ENCODE data around the gene SKP2. TPM values are rescaled to one million over a fixed set of nuclear protein-coding genes. Genes with fewer than 3 reads are reported as not detected.
A peak's percentile ranks its signal among the peaks of the same experiment; 100 is the strongest.

Gene SKP2
- total RNA-seq, 1 donor from 2014 or later: 31.4 TPM

- no peak overlapping the region for H3K27ac Mint-ChIP-seq (ENCODE audit: unreplicated experiment)
- Histone ChIP-seq H4K20me1 (ENCODE audit: insufficient read depth, low read length) (no peaks in the 10 kb centered on the region), H2AFZ (ENCODE audit: low read depth, low read length) (no peak overlapping the region), H3K27ac (ENCODE audit: low read depth, low read length) (no peak overlapping the region), H3K27me3 (ENCODE audit: insufficient read depth, low read length) (no peaks in the 10 kb centered on the region), H3K4me1 (ENCODE audit: insufficient read depth, low read length) (no peaks in the 10 kb centered on the region), H3K9ac (ENCODE audit: low read length) (no peak overlapping the region), H3K4me3 (ENCODE audit: insufficient read depth, low read depth, low read length) (no peak overlapping the region), H3K36me3 (ENCODE audit: insufficient read depth, low read length) (peaks cover 56% of the 10 kb centered on the region), H3K4me2 (ENCODE audit: low read length) (no peak overlapping the region), H3K79me2 (ENCODE audit: insufficient read depth, low read length) (no peaks in the 10 kb centered on the region), H3K9me3 (ENCODE audit: insufficient read depth, low read depth, low read length) (no peaks in the 10 kb centered on the region)
- TF ChIP-seq CTCF (IDR thresholded peaks at IDR 0.05; ENCODE audit: insufficient read depth, low read depth, low read length): no peak
- H3K9me3 Mint-ChIP-seq (ENCODE audit: unreplicated experiment): no peaks in the 10 kb centered on the region
- H3K4me1 Mint-ChIP-seq (ENCODE audit: low read depth, unreplicated experiment): no peaks in the 10 kb centered on the region
- FAIRE-seq (no peak), DNase-seq (ENCODE audit: low read depth) (no peak)
- H3K36me3 Mint-ChIP-seq (ENCODE audit: low read depth, unreplicated experiment): peaks cover 13% of the 10 kb centered on the region
- no peak overlapping the region for H3K4me3 Mint-ChIP-seq (ENCODE audit: unreplicated experiment)
- no peaks in the 10 kb centered on the region for H3K27me3 Mint-ChIP-seq (ENCODE audit: low read depth, unreplicated experiment)
Measured at GRCh38 chr5:36177154-36177553, 25.2 kb downstream of the SKP2 start.

DNA sequence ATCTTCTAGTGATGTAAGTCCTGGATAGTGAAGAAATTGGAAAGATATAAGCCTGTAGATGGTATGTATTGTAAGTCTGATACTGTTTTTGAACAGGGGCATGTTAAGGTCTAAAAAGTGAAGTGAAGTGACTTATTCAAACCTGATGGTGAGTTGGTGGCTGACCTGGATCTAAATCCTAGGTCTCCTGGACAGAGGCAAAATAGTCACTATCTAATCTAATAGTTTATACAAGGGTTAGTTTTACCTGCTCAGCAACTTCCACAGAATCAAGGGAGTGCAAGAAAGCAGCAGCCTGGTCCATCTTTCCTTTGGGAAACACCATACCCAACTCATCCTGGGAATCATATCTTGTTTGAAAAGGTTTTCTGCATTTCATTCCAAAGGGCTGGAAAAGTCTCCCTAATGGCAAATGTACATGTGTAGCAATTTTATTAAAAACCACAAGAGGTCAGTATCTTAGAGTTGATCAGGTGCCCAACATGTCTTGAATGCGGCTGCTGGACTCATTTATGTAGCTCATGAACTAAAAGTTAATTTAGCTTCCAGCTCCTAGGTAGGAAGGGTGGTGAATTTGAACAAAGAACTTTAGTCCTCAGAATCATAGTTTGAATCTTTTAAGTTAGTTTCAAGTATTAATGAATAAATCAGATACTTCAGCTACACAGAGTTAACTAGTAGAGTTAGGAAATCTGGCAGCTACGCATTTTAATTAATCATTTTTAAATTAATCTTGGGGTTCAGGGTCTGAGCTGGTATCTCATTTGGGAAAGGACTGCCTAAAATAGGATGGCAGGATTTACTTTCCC lies 26.0 kb downstream of the SKP2 start:
- H3K4me1 ChIP-seq (ENCODE audit: insufficient read depth, low read length): no peaks in the 10 kb centered on the region
- no peaks in the 10 kb centered on the region for H4K20me1 ChIP-seq (ENCODE audit: insufficient read depth, low read length)
- Mint-ChIP-seq H3K9me3 (ENCODE audit: unreplicated experiment) (no peaks in the 10 kb centered on the region), H3K36me3 (ENCODE audit: low read depth, unreplicated experiment) (peaks cover 17% of the 10 kb centered on the region), H3K4me1 (ENCODE audit: low read depth, unreplicated experiment) (no peaks in the 10 kb centered on the region), H3K4me3 (ENCODE audit: unreplicated experiment) (no peak overlapping the region), H3K27ac (ENCODE audit: unreplicated experiment) (no peak overlapping the region), H3K27me3 (ENCODE audit: low read depth, unreplicated experiment) (no peaks in the 10 kb centered on the region)
- H3K27me3 ChIP-seq (ENCODE audit: insufficient read depth, low read length): no peaks in the 10 kb centered on the region
- H2AFZ ChIP-seq (ENCODE audit: low read depth, low read length): no peak overlapping the region
- DNase-seq (ENCODE audit: low read depth) (peak; percentile 28), FAIRE-seq (no peak)
- peaks cover 49% of the 10 kb centered on the region for H3K36me3 ChIP-seq (ENCODE audit: insufficient read depth, low read length)
- H3K79me2 ChIP-seq (ENCODE audit: insufficient read depth, low read length): no peaks in the 10 kb centered on the region
- H3K9me3 ChIP-seq (ENCODE audit: insufficient read depth, low read depth, low read length): no peaks in the 10 kb centered on the region
- no peak overlapping the region for H3K4me3 ChIP-seq (ENCODE audit: insufficient read depth, low read depth, low read length)
- no peak overlapping the region for H3K9ac ChIP-seq (ENCODE audit: low read length)
- H3K27ac ChIP-seq (ENCODE audit: low read depth, low read length): no peak overlapping the region
- no peak overlapping the region for H3K4me2 ChIP-seq (ENCODE audit: low read length)
- TF ChIP-seq EZH2 (IDR thresholded peaks at IDR 0.05; ENCODE audit: insufficient read depth, low read length) (no peak), CTCF (IDR thresholded peaks at IDR 0.05; ENCODE audit: insufficient read depth, low read depth, low read length) (peak; percentile 66)

GRCh38 chr5:36178524-36178890 lies 26.6 kb downstream of the SKP2 start:
- FAIRE-seq (no peak), DNase-seq (ENCODE audit: low read depth) (no peak)
- no peaks in the 10 kb centered on the region for H3K4me1 ChIP-seq (ENCODE audit: insufficient read depth, low read length)
- peaks cover 45% of the 10 kb centered on the region for H3K36me3 ChIP-seq (ENCODE audit: insufficient read depth, low read length)
- no peaks in the 10 kb centered on the region for H3K4me1 Mint-ChIP-seq (ENCODE audit: low read depth, unreplicated experiment)
- peaks cover 15% of the 10 kb centered on the region for H3K36me3 Mint-ChIP-seq (ENCODE audit: low read depth, unreplicated experiment)
- TF ChIP-seq EZH2 (IDR thresholded peaks at IDR 0.05; ENCODE audit: insufficient read depth, low read length): no peak
- no peak for TF ChIP-seq CTCF (IDR thresholded peaks at IDR 0.05; ENCODE audit: insufficient read depth, low read depth, low read length)
- no peaks in the 10 kb centered on the region for H3K27me3 ChIP-seq (ENCODE audit: insufficient read depth, low read length)
- no peaks in the 10 kb centered on the region for H4K20me1 ChIP-seq (ENCODE audit: insufficient read depth, low read length)
- H3K9ac ChIP-seq (ENCODE audit: low read length): no peak overlapping the region
- no peak overlapping the region for H3K27ac Mint-ChIP-seq (ENCODE audit: unreplicated experiment)
- no peak overlapping the region for H3K4me3 ChIP-seq (ENCODE audit: insufficient read depth, low read depth, low read length)
- H3K9me3 Mint-ChIP-seq (ENCODE audit: unreplicated experiment): no peaks in the 10 kb centered on the region
- H3K4me3 Mint-ChIP-seq (ENCODE audit: unreplicated experiment): no peak overlapping the region
- no peaks in the 10 kb centered on the region for H3K27me3 Mint-ChIP-seq (ENCODE audit: low read depth, unreplicated experiment)
- no peak overlapping the region for H3K4me2 ChIP-seq (ENCODE audit: low read length)
- no peaks in the 10 kb centered on the region for H3K79me2 ChIP-seq (ENCODE audit: insufficient read depth, low read length)
- H2AFZ ChIP-seq (ENCODE audit: low read depth, low read length): no peak overlapping the region
- H3K27ac ChIP-seq (ENCODE audit: low read depth, low read length): no peak overlapping the region
- no peaks in the 10 kb centered on the region for H3K9me3 ChIP-seq (ENCODE audit: insufficient read depth, low read depth, low read length)

Measured in astrocyte (in vitro differentiated cells and primary cell).